Activated CD8-positive, alpha-beta memory T cell treated with anti-CD3 and anti-CD28 coated beads for 48 hours (primary cell): ENCODE data around the gene STAP2.
"Not testable (repeated sequence)": the region's sequence is repeated elsewhere in the genome, so short reads cannot be mapped to it uniquely, and the experiment has no call there.

Experiments
- DNase-seq, 3 experiments: peaks; one replicate each; pipeline ENCODE4 v3.0.0-alpha.2; 2020; ENCODE audit warnings: low read depth in 2 of 3, low spot score in 2 of 3

The STAP2 gene

GRCh38 chr19:4302243-4302640, 36.4 kb downstream of the STAP2 start, which contains the start of gene TMIGD2:
TMIGD2 (minus strand) TSS chr19:4302389; CDS start chr19:4302385, 4 bp downstream.
- DNase-seq, result no peak

GRCh38 chr19:4301590-4302242, 36.9 kb downstream of the STAP2 start:
- DNase-seq, result no peak

GRCh38 chr19:4300589-4300988, 38.0 kb downstream of the STAP2 start:
- no peak for DNase-seq

DNA sequence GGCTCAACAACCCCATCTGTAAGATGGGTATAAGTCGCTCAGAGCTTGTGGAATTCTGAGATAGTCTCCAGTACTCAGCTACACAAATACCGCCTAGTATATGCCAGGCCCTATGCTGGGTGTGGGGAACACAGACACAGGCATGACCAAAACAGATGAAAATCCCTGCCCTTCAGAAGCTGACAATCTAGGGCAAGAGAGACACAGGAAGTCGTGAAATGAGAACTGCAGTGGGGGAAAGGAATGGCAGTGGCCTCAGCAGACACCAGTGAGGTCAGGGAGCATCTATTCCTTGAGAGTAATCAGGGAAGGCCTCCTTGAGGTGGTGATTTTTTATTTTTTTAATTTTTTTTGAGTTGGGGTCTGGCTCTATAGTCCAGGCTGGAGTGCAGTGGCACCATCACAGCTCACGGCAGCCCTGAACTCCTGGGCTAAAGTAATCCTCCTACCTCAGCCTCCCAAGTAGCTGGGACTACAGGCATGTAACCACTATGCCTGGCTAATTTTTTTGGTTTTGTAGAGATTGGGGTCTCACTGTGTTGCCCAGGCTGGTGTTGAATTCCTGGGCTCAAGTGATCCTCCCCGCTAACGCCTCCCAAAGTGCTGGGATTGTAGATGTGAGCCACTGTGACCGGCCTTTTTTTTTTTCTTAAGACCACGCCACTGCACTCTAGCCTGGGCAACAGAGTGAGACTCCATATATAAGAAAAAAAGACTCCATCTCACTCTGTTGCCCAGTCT, 39.6 kb downstream of the STAP2 start:
- no peak for DNase-seq

DNA sequence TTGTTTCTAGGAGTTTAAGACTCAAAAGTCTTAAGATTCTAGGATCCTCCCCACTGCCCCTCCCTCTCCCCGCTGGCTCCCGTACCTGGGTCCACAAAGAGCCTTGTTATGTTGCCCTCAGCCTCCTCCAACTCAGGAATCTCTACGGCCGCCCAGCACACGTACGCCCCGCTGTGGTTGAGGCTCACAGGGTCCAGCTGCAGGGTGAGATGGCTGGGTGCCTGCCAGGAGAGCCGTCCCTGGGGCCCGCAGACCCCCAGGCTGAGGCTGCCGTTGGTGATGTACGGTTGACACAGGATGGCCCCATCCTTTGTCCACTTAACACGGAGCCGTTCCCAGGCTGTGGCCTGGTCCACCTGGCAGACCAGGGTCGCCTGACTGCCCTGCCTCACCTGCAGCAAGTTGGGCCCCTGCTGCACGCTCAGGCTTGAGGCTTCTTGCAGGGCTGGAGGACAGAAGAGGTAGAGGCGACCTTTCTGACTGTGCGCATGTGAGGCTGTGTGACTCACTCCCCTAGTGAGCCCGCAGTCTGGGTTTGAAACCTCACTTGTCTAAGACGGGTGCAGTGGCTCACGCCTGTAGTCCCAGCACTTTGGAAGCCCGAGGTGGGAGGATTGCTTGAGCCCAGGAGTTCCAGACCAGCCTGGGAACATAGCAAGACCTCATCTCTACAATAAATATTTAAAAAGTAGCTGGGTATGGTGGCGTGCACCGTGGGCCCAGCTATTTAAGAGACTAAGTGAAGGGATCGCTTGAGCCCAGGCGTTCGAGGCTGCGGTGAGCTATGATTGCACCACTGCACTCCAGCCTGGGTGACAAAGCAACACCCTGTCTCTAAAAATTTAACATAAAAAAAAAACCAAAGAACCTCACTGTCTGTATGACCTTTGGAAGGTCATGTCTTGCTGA, 40.5 kb downstream of the STAP2 start:
- DNase-seq, result no peak

- DNase-seq, result no peak
Observed at GRCh38 chr19:4295972-4296771, 42.5 kb downstream of the STAP2 start.

DNA sequence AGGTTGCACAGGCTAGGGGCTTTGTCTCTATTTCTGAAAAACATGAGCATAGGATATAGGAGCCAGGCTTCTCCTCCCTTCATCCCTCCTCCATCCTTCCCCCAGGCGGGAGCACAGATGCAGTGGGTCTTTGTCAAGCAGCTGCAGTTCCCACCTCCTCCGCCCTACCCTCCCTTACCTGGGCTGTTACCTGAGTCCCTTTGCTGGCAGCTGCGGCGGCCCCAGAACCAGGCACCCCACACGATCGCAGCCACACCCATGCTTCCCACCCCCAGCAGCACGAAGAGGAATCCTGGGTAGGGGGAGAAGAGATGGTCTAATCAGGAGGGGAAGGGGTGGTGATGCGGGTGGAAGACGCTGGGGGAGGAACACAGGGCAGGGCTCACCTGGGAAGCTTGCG, 44.2 kb downstream of the STAP2 start:
- DNase-seq, result no peak

GRCh38 chr19:4292515-4292914, 46.1 kb downstream of the STAP2 start:
- no peak for DNase-seq

DNA sequence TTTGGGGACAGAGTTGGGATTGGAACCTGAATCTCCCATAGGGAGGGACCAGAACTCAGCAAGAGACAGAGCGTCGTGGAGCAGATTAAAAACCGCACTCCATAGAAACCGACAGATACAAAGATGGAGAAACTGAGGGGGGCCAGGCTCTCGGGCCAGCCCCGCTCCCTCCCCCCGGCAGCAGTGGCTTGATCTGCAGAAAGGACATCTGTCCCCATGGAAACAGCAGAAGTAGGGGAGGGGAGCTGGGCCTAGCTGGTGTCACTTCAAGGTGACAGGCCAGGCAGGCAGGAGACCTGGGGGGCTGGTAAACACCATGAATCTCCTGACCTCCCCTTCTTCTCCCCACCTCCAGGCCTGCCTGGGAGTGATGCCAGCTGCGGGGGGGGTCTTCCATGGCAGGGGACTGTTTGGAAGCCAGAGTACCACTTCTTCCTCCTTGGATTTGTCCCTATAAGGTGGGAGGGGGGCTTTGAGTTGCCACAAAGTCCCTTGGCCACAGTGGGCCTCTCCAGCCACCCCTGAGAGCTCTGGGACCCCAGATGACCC, 47.4 kb downstream of the STAP2 start:
- no peak for DNase-seq

DNA sequence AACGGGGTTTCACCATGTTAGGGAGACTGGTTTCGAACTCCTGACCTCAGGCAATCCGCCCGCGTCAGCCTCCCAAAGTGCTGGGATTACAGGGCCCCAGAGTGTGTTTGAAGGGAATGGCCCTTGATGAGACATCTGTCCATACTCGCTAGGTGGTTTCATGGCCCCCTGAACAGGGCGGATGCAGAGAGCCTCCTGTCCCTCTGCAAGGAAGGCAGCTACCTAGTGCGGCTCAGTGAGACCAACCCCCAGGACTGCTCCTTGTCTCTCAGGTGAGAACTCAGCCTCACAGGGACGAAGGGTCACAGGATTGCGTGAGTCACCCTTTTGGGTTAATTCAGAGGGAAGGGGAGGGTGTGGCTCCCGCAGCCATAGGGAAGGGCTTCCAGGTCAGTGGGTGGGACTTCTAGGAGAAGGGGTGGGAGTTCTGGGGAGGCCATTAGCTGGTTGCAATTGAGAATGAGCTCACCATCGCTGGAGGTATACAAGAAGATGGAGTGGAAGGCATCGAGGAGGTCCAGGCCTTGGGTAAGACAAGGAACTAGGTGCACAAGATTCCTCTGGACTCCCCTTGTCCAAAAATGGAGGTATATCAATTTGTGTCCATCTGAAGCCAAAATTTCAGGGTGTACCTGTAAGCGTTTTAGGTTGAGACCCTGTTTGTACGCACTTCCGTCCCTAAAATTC, 50.4 kb downstream of the STAP2 start:
- DNase-seq, result no peak

DNA sequence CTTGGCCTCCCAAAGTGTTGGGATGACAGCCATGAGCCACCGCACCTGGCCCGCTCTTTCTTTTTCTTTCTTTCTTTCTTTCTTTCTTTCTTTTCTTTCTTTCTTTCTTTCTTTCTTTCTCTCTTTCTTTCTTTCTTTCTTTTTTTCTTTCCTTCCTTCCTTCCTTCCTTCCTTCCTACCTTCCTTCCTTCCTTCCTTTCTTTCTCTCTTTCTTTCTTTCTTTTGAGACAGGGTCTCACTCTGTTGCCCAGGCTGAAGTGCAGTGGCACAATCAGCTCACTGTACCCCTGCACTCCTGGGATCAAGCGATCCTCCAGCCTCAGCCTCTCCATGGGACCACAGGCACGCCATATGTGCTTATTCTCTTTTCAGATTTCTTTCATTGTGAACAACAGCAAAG, 52.5 kb downstream of the STAP2 start:
- DNase-seq, result not testable (repeated sequence)

DNA sequence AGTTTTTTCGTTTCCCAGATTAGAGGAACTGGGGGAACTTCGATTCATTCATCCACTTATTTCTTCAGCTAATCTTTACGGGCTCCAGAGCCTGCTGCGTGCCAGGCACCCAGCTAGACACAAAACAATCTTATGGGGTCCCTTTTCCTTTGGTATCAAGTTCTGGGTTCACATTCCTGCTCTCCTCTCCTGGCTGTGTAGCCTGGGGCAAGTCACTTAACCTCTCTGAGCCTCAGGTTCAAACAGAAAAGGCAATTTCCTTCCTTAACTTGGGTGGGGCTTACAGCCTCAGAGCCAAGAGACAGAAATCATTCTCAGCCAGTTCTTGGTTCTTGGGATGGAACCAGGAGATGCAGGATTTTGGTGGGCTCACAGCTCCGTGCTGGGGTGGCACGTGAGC, 53.7 kb downstream of the STAP2 start:
- no peak for DNase-seq

- DNase-seq, result no peak
Observed at GRCh38 chr19:4284176-4284958, 54.3 kb downstream of the STAP2 start.

GRCh38 chr19:4279530-4280422, 58.9 kb downstream of the STAP2 start:
- DNase-seq, result no peak

GRCh38 chr19:4279267-4279529, 59.4 kb downstream of the STAP2 start:
- DNase-seq, result no peak

DNA sequence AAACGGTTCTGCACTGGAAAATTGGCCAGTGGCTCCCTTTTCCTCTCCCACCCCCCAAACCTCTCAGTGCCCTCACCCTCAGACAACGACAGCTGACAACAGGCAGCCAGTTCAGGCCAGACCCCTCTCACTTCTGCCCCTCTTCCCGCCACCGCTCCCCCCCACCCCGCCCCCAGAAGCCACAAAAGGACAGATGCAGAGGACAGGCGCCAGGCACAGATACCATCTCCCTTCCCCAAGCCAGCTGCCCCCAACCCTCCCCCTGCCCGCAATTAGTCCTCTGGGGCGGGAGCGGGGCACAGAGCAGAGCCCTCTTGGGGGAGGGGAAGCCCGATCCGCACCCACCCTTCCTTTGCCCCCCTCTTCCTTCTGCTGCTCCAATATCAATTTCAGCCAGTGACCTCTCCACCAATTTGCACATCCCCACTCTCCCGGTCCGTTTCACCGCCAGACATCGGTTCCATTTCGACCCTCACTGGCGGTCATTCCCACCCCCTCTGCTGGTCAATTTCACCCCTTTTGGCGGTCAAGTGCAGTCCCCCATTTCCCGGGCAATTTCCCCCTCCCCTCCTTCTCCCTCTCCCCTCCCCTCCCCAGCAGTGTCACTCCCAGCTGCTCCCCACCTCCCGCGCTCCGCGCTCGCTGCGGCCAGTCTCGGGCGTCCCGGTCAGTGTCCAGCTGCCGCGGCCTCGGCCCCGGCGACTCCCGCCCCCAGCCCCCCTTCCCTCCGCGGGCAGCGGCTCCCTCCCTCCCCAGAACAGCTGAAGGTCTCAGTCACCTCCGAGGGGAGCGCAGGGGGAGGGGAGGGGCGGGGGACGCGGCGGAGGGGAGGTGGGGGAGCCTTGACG, 60.0 kb downstream of the STAP2 start, which contains the start of gene SHD:
Gene SHD (plus strand): TSS at position 848 of the 848 bp plus-strand sequence. CDS start 798 bp downstream, outside the sequence.
- DNase-seq, result no peak

DNA sequence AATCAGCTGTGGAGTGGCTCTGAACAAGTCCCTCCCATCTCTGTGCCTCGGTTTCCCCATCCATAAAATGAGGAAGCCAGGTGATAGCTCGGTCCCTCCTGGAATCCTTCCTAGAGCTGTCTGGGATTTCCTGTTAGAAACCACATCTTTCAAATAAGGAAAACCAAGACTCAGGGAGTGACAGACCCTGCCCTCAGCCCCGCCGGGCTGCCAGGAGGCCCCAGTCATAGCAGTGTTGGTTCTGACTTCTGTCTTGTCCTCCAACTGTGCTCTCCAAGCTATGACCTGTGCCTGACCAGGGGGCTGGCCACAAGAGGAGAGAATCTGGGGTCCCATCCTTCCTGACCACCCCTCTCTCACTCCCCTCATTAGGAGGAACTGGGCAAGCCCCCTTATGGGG, 60.6 kb downstream of the STAP2 start:
- DNase-seq, result no peak
